VCaP (cell line): ENCODE measurements around the gene ZFYVE26.
A peak's percentile ranks its signal among the peaks of the same experiment; 100 is the strongest.

Experiments
- H3K27ac ChIP-seq: fragments of 450-650 bp; 2 replicates; pipeline ENCODE4 v1.5.1; 2017
- TF ChIP-seq, protein P1 (sequence below): fragments of 450-650 bp; conservative IDR thresholded peaks from 2 replicates; pipeline ENCODE4 v1.5.1; 2017; ENCODE audit warnings: mild to moderate bottlenecking, moderate library complexity

ZFYVE26 gene

DNA sequence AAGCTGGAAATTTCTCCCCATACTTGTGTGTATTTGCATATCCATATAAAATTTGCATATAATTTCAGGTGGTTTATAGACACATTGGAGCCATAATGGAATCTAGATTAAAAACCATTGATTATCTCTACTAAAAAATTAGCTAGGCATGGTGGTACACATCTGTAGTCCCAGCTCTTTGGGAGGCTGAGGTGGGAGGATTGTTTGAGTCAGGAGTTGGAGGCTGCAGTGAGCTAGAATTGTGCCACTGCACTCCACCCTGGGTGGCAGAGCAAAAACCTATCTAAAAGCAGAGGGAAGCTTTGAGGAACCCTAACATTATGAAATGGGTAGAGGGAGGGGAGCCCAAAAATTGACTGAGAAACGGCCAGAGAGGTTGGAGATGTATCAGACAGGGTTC, 118.2 kb downstream of the ZFYVE26 start:
- H3K27ac ChIP-seq, result peak overlapping the region; percentile 99
- TF ChIP-seq, protein P1, sequence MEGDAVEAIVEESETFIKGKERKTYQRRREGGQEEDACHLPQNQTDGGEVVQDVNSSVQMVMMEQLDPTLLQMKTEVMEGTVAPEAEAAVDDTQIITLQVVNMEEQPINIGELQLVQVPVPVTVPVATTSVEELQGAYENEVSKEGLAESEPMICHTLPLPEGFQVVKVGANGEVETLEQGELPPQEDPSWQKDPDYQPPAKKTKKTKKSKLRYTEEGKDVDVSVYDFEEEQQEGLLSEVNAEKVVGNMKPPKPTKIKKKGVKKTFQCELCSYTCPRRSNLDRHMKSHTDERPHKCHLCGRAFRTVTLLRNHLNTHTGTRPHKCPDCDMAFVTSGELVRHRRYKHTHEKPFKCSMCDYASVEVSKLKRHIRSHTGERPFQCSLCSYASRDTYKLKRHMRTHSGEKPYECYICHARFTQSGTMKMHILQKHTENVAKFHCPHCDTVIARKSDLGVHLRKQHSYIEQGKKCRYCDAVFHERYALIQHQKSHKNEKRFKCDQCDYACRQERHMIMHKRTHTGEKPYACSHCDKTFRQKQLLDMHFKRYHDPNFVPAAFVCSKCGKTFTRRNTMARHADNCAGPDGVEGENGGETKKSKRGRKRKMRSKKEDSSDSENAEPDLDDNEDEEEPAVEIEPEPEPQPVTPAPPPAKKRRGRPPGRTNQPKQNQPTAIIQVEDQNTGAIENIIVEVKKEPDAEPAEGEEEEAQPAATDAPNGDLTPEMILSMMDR, result no peak

DNA sequence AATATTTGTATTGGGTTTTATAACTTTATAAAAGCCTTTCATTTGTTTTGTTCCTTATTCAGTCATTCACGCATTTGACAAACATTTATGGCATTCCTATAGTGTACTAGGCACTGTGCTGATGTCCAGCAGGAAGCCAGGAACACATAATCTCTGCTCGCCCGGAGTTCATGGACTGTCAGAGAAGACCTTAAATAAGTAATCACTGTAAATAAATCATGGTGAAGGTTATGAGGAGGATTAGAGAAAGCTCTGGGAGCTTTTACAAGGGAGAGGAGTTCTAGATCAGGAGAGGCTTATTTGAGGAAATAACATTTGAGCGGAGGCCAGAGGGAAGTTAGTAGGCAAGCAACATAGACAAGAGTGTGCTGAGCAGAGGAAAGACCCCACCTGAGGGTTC, 119.4 kb downstream of the ZFYVE26 start:
- peak overlapping the region; percentile 99 for H3K27ac ChIP-seq
- TF ChIP-seq, protein P1, result no peak
